Activated CD8-positive, alpha-beta memory T cell treated with anti-CD3 and anti-CD28 coated beads, Interleukin-2, amount 50 U/mL, for 4 hours (primary cell): Measurements from ENCODE around the gene CLEC14A.

ENCODE experiments used
- DNase-seq: peaks from one replicate; pipeline ENCODE4 v3.0.0-alpha.2; 2020

CLEC14A gene

GRCh38 chr14:38255673-38256532 lies at the start of gene CLEC14A:
Gene CLEC14A, minus strand, starts transcription at chr14:38256093. Its CDS starts 71 bp downstream, at chr14:38256022.
- no peak for DNase-seq

GRCh38 chr14:38302966-38303365 lies 47.1 kb upstream of the CLEC14A start:
- DNase-seq, result no peak

- no peak for DNase-seq
Measured at GRCh38 chr14:38302034-38302433, 46.1 kb upstream of the CLEC14A start.

GRCh38 chr14:38297681-38298080 lies 41.8 kb upstream of the CLEC14A start:
- DNase-seq, result no peak

GRCh38 chr14:38291681-38292467 lies 36.0 kb upstream of the CLEC14A start:
- DNase-seq, result no peak

GRCh38 chr14:38290601-38291188 lies 34.8 kb upstream of the CLEC14A start:
- DNase-seq, result no peak

- no peak for DNase-seq
Measured at GRCh38 chr14:38286452-38286851, 30.6 kb upstream of the CLEC14A start.

DNA sequence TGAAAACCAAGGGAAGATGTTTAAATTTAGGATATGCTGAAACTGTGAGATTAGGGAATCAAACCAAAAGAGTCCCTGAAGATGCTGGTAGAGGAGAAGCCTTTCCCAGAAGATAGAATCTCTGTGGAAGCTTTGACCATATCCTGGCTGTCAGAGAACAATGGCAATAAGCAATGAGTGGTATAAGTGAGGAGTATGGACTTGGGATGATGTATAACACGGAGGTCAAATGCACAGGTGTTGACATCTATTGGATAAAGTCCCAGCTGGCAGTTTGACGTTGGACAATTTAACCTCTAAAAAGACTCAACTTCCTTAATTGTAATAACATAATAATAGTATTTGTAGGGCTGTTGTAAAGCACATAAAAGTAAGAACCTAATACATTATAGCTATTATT lies 30.1 kb upstream of the CLEC14A start:
- no peak for DNase-seq

DNA sequence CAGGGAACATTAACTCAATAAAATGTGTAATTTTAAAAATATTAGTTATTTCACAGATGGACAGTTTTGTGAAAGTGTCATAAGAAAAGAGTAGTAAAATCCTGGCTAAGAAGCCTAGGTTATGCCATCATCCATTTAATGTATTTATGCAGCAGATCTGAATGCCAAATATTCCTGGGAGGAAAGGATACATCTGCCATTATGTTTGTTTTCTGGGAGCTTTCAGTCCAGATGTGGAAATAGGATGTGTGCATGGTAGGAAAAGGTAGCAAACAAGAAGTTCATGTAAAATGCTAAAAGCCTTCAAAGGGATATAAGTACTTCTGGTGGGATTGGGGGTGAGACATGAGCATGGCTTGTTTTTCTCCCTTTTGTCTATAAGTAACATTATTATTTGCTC lies 27.0 kb upstream of the CLEC14A start:
- DNase-seq, result no peak

DNA sequence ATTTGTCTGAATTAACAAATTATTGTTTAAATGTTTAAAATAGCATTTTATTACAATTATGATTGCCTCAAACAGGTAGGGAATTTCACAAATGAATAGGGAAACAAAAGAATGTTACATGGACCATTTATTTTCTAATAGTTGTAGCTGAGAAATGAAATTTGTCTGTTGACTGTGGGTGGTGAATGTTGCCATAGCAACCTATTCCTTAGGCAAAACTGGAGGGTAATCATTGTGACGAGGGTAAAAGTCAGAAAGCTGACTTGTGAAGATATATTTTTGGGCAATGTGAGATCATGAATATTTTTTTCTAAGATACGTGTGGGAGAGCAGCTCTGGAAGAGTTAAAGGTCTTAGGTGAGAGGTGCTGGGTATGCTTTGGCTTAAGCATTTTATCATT lies 24.2 kb upstream of the CLEC14A start:
- no peak for DNase-seq

DNA sequence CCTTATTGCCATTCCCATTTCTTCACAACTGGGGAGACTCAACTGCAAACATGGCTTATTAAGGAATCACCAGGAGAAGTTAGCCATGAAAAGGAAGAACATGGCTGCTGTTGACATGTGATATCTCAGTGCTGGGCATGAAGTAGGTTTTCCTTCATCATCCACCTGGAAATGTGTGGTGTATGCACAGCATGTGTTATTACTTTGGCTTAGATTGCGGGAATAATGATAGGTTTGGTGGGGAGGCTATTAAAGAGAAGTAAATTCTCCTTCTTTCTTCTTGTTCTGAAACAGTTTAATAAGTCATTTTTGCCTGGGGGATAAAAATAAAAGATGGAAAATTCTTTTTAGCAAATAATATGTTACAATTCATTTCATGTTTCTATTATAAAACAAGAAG lies 23.7 kb upstream of the CLEC14A start:
- DNase-seq, result no peak

- no peak for DNase-seq
Measured at GRCh38 chr14:38278035-38278434, 22.1 kb upstream of the CLEC14A start.

DNA sequence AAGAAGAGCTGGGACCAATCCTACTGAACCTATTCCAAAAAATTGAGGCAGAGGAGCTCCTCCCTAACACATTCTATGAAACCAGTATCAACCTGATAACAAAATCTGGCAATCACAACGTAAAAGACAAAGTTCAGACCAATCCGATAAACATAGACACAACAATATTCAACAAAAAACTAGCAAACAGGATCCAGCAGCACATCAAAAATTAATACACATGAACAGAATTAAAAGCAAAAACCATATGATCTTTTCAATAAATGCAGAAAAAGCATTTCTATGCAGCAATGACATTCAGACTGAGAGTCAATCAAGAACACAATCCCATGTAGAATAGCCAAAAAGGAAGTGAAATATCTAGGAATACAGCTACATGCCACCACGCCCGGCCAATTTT lies 7.0 kb upstream of the CLEC14A start:
- DNase-seq, result no peak

DNA sequence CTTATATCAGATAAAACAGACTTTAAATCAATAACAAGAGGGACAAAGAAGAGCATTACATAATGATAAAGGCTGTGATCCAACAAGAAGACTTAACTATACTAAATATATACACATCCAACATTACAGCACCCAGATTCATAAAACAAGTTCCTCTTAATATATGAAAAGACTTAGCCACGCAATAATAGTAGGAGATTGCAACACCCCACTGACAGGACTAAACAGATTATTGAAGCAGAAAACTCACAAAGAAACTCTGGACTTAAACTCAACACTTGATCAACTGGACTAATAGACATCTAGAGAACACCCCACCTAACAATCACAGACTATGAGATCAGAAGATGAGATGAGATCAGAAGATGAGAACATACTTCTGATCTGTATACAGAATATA lies 5.7 kb upstream of the CLEC14A start:
- DNase-seq, result no peak

- no peak for DNase-seq
Measured at GRCh38 chr14:38257507-38257906, 1.6 kb upstream of the CLEC14A start.

- DNase-seq, result no peak
Measured at GRCh38 chr14:38256533-38256840, 594 bp upstream of the CLEC14A start.

DNA sequence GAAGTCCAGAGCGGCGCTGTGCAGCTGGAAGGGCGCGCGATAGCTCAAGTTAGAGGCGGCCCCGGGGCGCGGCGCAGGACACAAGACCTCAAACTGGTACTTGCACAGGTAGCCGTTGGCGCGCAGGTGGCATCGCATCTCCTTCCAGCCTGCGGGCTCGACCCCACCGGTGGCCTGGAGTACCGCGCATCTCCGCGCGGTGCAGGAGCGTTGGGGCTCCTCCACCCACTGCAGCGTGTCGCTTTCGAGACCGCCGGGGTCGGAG lies 553 bp downstream of the CLEC14A start:
- DNase-seq, result no peak

DNA sequence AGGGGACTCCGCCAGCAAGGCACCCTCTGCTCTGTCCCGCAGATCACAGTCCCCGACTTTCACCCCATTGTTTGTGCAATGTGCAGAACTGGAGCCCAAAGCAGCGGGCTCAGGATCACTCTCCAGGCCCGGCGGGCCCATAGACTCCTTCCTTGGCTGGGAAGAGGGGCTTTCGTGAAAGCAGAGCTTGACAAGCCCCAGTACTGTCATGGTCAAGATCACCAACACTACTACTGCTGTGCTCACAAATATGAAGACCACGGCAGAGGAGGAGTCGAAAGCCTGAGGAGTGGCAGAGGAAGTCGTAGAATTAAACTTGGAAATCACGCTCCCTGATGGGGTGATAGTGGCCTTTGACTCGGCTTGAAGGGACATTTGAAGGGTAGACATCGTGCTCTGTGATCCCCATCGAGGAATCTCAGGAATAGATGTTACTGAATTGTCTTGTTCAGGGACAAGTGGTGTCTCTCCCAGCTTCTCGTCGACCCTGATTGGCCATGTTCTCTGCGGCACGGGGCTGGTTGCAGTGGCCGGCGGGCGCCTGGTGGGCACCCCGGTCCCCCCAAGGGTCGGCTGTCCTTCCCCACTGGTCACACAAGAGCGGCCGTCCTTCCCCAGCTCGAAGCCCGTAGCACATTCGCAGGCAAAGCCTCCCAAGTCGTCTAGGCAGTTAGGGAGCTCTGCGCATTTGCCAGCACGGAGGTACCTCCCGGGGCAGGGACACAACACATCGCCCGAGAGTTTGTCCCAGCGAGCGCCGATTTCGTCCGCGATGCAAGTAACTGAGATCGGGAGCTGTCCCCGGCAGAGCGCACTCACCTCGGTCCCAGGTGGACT lies 1.1 kb downstream of the CLEC14A start:
- DNase-seq, result no peak

DNA sequence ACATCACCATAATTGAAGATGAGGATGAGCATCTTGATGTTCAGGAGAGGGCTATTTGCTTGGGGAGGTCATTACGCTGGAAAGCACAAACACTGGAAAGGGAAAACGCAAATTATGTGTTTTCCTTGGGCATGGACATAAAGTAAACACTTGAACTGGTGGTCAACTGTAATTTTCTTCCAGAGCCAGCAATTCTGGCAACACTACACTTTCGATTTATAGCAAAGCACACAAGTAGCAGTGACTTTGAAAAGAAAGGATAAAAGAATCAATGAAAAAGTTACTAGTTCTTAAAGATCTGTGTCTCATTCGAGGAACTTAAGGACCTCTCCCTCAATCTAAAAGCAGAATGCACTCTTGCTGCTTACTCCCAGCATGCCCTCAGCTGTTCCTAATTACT lies 2.2 kb downstream of the CLEC14A start:
- no peak for DNase-seq

DNA sequence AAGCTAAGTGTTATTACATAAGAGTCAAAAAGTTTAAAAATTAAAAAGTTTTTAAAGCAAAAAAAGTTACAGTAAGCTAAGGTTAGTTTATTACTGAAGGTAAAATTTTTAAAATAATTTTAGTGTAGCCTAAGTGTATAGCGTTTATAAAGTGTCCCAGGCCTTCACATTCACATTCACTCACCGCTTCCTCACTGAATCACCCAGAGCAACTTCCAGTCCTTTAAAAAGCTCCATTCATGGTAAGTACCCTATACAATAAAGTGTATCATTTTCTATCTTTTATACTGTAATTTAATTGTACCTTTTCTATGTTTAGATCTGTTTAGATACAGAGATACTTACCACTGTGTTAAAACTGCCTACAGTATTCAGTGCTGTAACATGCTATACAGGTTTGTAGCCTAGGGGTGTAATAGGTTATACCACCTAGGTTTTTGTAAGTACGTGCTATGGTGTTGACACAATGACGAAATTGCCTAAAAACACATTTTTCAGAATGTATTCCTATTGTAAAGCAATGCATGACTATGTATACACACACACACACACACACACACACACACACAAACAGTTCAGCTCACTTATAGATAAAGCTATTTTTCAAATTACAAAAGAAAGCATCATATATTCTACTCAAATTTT lies 3.7 kb downstream of the CLEC14A start:
- no peak for DNase-seq

DNA sequence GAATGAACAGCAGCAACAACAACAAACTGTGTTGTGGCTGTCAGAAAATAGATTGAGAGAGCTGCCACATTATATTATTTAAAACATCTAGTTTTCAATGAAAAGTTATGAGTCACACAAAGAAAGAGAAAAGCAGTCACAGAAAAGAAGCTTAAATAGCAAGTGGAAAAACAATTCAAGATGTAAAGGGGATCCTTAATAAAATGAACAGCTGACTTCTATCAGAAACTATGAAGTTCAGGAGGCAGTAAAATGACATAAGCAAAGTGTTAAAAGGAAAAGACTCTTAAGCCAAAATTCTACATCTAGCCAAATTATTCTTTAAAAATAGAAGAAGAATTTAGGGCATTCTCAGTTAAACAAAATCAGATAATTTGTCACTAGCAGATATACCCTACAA lies 5.6 kb downstream of the CLEC14A start:
- no peak for DNase-seq

DNA sequence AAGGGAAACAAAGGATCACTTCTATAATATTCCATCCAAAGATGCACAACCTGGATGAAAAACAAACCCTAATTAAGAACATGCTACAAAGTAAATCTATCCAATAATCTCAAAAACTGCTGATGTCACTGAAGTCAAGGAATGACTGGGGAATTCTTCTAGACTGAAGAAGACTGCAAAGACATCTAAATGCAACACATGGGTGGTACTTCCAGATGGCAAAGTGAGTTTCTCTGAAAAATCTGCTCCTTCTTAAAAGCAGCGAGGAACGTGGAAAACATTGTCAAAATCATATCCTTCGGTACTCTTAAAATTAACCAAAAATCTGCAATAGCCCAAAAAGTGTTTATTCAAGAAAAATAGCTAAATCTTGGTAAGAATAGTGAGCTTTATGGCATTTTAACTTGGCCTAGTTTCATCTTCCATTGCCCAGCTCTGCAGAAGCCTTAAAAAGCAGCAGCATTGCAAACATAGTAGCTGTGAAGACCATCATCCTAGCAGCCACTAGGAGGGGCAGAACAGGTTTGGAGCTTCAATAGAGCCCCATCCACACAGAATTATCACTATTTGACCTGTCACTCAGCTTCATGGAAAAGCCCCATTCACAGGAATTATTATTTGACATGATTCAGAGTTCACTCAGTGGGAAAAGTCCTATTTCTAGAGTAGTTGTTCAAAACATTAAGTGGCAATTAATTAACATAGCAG lies 7.4 kb downstream of the CLEC14A start:
- DNase-seq, result no peak
